ENCODE data around the gene TBC1D10A. TPM values are rescaled to one million over a fixed set of nuclear protein-coding genes. Genes with fewer than 3 reads are reported as not detected.

The TBC1D10A gene
- total RNA-seq, 2 donors from 2014 or later = 31.5 to 54.2 TPM

- peak overlapping the region; percentile 81 to 88 for H3K27ac ChIP-seq
- ATAC-seq (ENCODE audit: insufficient number of reproducible peaks, low FRiP score, low read depth) = no peak
- H3K27me3 ChIP-seq (replicated peaks; ENCODE audit: insufficient read depth) = no peaks in the 10 kb centered on the region
- no peak for DNase-seq (ENCODE audit: low spot score)
- no peaks in the 10 kb centered on the region for H3K36me3 ChIP-seq
- no peaks in the 10 kb centered on the region for H3K9me3 ChIP-seq
- peaks cover 56 to 88% of the 10 kb centered on the region in 2 donors for H3K4me1 ChIP-seq (ENCODE audit: control insufficient read depth in 1 of 2, low read depth in 2 of 2)
- TF ChIP-seq CTCF (IDR thresholded peaks at IDR 0.05) = no peak
- no peak overlapping the region for H3K4me3 ChIP-seq
Measured at GRCh38 chr22:30312053-30312452, 14.7 kb downstream of the TBC1D10A start.

GRCh38 chr22:30310881-30311771, 15.6 kb downstream of the TBC1D10A start:
- Histone ChIP-seq H3K27ac (peak overlapping the region; percentile 81 to 88), H3K4me1 (ENCODE audit: control insufficient read depth in 1 of 2, low read depth in 2 of 2) (peaks cover 59 to 88% of the 10 kb centered on the region in 2 donors), H3K4me3 (peak overlapping the region; percentile 34), H3K9me3 (no peaks in the 10 kb centered on the region), H3K27me3 (replicated peaks; ENCODE audit: insufficient read depth) (no peaks in the 10 kb centered on the region), H3K36me3 (no peaks in the 10 kb centered on the region)
- ATAC-seq (ENCODE audit: insufficient number of reproducible peaks, low FRiP score, low read depth) (peak; percentile 80), DNase-seq (ENCODE audit: low spot score) (peak; percentile 63)
- TF ChIP-seq CTCF (IDR thresholded peaks at IDR 0.05) = no peak

GRCh38 chr22:30309951-30310741, 16.6 kb downstream of the TBC1D10A start:
- H3K9me3 ChIP-seq = no peaks in the 10 kb centered on the region
- ATAC-seq (ENCODE audit: insufficient number of reproducible peaks, low FRiP score, low read depth) (no peak), DNase-seq (ENCODE audit: low spot score) (no peak)
- H3K27ac ChIP-seq = peak overlapping the region; percentile 81 to 88
- H3K36me3 ChIP-seq = no peaks in the 10 kb centered on the region
- no peak for TF ChIP-seq CTCF (IDR thresholded peaks at IDR 0.05)
- H3K4me1 ChIP-seq (ENCODE audit: control insufficient read depth in 1 of 2, low read depth in 2 of 2) = peaks cover 63 to 90% of the 10 kb centered on the region in 2 donors
- no peaks in the 10 kb centered on the region for H3K27me3 ChIP-seq (replicated peaks; ENCODE audit: insufficient read depth)
- H3K4me3 ChIP-seq = peak overlapping the region; percentile 34

GRCh38 chr22:30308518-30309230, 18.1 kb downstream of the TBC1D10A start:
- DNase-seq (ENCODE audit: low spot score) (no peak), ATAC-seq (ENCODE audit: insufficient number of reproducible peaks, low FRiP score, low read depth) (no peak)
- Histone ChIP-seq H3K9me3 (no peaks in the 10 kb centered on the region), H3K4me1 (ENCODE audit: control insufficient read depth in 1 of 2, low read depth in 2 of 2) (peaks cover 77 to 98% of the 10 kb centered on the region in 2 donors), H3K36me3 (no peaks in the 10 kb centered on the region), H3K4me3 (no peak overlapping the region), H3K27me3 (replicated peaks; ENCODE audit: insufficient read depth) (no peaks in the 10 kb centered on the region), H3K27ac (peak overlapping the region; percentile 12 to 88)
- TF ChIP-seq CTCF (IDR thresholded peaks at IDR 0.05) = no peak
